ENCODE results near the gene ENTPD7. TPM values are rescaled to one million over a fixed set of nuclear protein-coding genes. Genes with fewer than 3 reads are reported as not detected.

The ENTPD7 gene, protein sequence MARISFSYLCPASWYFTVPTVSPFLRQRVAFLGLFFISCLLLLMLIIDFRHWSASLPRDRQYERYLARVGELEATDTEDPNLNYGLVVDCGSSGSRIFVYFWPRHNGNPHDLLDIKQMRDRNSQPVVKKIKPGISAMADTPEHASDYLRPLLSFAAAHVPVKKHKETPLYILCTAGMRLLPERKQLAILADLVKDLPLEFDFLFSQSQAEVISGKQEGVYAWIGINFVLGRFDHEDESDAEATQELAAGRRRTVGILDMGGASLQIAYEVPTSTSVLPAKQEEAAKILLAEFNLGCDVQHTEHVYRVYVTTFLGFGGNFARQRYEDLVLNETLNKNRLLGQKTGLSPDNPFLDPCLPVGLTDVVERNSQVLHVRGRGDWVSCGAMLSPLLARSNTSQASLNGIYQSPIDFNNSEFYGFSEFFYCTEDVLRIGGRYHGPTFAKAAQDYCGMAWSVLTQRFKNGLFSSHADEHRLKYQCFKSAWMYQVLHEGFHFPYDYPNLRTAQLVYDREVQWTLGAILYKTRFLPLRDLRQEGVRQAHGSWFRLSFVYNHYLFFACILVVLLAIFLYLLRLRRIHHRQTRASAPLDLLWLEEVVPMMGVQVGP
- 30.4 and 44.7 TPM in 2 replicates for total RNA-seq

GRCh38 chr10:99659031-99659867 is at the start of gene ENTPD7:
ENTPD7 (plus strand) TSS chr10:99659509; CDS start chr10:99659957, 448 bp downstream.

DNA sequence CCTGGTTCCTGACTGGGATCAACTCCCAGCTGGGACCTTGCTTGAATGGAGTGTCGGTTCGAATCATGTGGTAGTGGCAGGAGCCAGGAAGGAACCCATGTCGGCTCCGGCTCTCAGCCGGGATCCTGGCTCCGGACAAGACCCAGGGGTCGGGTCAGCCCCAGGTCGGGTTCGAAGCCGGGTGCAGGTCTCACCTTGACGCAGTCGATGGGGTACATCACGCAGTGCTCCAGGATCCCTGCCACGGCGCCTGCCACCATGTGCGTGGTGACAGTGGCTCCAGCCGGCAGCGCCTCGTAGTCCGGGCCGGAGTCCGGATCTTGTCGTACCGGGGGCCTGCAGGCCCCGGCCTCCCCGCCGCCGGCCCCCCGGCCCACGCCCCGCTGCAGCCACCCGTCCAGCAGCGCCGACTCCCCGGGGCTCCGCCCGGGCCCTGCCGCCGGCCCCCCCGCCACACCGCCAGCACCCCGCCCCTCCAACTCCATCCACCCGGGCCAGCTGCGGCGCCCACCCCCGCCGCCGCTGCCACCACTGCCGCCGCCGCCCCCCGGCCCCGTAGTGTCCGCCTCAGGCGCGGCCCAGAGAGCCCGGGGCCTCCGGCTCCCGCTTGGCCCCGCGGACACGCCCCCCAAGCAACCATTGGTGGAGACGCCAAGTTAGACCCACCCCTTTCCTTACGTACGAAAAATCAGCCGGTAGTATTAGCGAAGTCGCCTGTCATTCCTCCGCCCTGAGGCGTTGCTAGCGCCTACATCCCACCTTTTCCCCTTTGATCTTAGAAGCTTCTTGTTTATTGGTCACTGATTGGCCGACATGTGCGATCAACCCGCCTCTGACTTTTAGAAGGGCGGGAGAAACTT is 39.2 kb upstream of the ENTPD7 start, which contains the start of gene SLC25A28:
TSS of gene SLC25A28 (minus strand) at position 589 of the 860 bp plus-strand sequence. CDS start at position 485, 104 bp downstream.

DNA sequence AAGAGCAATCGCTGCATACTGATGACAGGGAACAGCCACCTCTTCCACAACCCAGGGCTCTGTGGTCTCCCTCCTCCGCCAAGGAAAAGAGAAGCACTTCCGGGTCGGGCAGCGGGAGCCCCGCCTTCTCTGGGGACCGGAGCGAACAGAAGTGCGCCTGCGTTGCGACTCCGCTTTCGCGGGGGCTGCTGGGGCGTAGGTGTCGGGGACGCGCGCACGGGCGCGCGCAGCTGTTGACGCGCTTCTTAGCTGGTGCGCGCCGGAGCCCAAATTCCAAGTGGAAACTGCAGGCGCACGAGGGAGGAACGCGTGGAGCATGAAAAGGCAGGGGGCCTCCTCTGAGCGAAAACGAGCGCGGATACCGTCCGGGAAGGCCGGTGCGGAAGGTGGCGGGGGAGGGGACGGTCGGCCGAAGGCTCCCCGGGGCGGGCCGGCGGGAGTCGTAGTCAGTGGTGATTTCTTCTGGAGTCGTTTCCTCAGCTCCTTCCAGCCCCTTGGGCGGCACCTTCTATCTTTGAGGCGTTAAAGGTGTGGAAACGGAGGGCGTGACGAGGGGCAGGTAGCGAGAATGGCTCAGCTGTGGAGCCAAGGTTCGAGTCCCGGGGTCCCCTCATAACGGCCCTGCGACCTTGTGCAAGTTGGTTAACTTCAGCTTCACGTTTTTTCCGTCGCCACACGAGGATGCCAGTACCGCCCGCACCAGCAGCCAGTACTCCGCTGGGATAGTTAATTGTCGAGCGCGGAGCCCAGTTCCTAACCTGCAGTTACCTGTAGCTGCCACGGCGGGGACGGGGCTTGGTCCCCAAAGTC is 72.9 kb downstream of the ENTPD7 start, which contains the start of the genes COX15 and CUTC:
TSS of gene COX15 (minus strand) at position 95 of the 810 bp plus-strand sequence. CDS start at position 17, 78 bp downstream.
TSS of gene CUTC (plus strand) at position 202 of the 810 bp plus-strand sequence. CDS start at position 317, 115 bp downstream.

Other genes starting within 250 kb of the ENTPD7 start
- gene GOT1, start 228.9 kb upstream of the ENTPD7 start, total RNA-seq, result 18.3 and 23.3 TPM in 2 replicates
- gene NKX2-3, start 126.6 kb upstream of the ENTPD7 start, total RNA-seq, result not detected in 2 replicates
- gene SLC25A28, start 39.1 kb upstream of the ENTPD7 start, total RNA-seq, result 23.2 and 28.6 TPM in 2 replicates
- gene COX15, start 72.6 kb downstream of the ENTPD7 start, total RNA-seq, result 38.1 and 42.2 TPM in 2 replicates
- 24.6 and 35.7 TPM in 2 replicates for gene CUTC, start 72.7 kb downstream of the ENTPD7 start, total RNA-seq
- 1.6 and 2.4 TPM in 2 replicates for gene ABCC2, start 123.1 kb downstream of the ENTPD7 start, total RNA-seq